ENCODE results near the gene DSC2.
"Not testable (repeated sequence)": the region's sequence is repeated elsewhere in the genome, so short reads cannot be mapped to it uniquely, and the experiment has no call there.

The DSC2 gene

DNA sequence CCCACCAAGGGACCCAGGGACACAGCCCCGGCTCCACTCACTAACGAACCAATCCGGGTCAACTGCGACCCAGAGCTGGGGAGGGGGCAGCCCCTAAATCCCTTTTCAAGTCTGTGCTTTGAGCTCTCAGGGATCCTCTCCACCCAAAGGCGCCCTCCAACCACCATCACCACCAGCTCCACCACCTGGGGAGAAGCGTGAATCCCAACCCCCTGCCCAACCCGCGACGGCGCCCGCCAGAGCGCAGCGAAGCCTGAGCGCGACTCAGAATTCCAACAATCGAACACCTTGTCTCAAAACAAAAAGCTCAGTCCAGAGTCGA, 60.2 kb downstream of the DSC2 start:
- no peak for DNase-seq

DNA sequence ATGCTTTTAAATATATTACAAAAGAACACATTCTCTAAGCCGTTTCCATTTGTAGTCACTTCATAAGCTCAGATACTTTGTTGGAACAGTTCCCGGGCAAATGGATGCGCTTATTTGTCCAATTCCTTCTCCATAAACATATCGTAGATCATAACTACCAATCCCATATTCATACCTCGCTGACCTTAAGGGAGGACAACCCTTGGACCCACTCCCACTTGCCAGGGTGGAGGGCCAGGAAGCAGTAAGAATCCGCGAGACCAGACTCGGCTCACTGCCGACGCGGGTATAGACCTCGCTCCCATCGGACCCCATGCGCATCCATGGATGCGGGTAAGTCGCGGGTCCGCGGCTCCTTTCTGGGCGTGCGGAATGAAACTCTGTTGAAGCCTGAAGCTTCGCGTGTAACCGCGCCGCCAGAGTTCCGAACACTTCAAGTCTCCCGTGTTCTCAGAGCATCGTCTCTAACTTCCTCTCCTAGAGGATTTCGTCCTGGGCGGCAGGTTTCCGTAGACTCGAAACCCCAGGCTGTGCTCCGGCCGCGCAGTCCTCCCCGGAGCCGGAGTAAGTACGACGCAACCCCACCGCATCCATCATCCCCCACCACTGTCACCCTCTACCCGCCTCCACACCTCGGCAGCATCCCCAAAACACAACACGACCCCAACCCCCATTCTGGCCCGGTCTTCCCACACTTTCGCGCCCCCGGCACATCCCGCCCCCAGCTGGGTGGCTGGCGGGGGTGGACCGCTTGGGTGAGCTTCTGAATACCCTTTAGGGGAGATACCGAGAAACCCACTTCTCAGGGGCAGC, 60.7 kb downstream of the DSC2 start:
- DNase-seq = no peak

DNA sequence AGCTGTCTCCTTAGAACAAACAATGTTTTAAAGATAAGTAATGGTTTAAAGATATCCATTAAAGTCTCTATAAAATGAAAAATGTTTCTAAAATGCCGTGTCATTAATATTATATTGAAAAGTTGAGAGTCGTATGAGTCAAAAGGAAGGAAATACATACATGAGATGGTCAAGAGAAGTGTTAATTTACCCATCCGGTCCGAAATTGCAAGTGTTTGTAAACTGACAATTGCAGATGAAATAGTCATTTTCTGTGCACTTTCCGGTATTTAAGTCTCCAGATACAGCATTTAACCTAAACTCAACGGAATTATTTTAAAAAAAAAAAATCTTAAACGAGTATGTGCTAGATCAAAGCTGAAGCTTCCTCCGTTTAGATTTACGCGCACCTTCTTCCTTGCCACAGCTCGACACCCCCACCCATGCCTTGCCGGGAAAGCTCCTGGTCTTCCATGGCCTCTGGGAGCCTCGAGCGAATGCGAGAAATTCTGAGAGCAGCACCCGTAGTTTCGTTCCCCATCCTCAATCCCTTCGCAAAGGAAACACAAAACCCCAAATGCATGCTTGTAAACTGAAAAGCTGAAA, 61.4 kb downstream of the DSC2 start:
- no peak for DNase-seq

DNA sequence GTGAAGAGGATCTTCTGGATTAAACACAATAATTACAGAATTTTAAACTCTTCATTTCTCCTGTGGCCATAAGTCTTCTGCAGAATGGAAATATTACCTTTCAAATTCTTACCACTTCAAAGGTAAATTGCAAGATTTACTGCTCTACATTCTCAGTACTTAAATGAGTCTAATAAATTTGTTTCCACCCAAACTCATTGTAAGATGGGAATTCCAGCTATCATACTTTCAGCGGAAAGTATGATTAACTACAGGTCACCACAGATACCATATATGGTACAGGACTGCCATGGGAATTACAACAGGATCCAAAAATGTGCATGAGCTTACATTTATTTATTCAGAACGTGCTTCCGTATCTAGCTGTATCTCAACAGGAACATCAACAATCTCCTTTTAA, 62.8 kb downstream of the DSC2 start:
- DNase-seq = no peak

DNA sequence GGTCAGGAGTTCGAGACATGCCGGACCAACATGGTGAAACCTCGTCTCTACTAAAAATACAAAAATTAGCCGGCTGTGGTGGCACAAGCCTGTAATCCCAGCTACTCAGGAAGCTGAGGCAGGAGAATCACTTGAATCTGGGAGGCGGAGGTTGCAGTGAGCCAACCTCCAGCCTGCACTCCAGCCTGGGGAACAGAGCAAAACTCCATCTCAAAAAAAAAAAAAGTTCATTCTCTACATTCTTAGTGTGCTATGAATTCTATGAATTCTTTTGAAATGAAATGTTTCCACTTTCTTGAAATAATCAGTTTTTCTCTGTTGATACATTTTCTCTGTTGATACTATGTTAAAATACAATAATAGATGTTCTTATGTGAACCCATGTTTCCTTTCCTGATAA, 64.5 kb downstream of the DSC2 start:
- not testable (repeated sequence) for DNase-seq

DNA sequence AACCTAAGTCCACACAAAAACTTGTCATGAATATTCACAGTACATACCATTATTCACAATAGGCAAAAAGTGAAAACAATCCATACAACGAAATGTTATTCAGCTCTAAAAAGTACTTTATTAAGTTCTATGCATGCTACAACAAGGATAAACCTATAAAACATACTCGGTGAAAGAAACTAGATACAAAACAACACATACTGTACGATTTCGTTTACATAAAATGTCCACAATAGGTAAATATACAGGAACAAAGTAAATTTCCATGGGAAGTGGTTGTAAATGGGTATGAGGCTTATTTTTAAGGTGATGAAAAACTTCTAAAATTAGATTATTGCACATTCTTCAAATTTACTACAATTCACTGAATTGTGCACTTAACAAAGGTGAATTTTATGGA, 67.7 kb downstream of the DSC2 start:
- no peak for DNase-seq

DNA sequence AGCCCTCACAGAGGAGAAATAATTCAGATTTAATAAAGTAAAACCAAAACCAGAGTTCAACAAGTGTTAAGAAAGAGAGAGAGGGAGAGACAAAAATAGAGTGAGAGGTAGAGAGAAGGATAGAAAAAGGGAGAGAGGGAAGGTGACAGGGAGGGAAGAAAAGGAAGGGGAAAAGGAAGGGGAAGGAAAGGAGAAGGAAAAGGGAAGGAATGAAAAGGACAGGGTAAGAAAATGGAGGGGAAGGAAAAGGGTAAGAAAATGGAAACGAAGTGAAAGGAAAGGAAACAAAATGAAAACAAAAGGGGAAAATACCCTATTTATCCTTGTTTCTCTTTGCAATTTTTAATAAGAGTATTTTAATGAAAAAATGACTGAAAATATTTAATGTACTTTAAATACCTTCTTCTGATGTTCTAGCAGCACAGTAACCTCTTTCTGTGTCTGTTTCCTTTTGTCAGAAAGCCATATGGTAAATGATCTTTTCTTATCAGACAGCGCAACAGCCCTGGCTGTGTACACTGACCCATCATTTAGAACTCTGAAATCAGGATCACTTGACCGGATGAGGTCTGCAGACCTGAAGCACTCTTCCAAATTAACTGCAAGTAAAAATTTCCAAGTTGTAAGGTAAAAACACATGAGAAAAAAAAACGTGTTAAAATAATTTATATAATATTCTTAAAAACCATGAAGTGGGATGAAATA, 71.5 kb downstream of the DSC2 start:
- DNase-seq = no peak

DNA sequence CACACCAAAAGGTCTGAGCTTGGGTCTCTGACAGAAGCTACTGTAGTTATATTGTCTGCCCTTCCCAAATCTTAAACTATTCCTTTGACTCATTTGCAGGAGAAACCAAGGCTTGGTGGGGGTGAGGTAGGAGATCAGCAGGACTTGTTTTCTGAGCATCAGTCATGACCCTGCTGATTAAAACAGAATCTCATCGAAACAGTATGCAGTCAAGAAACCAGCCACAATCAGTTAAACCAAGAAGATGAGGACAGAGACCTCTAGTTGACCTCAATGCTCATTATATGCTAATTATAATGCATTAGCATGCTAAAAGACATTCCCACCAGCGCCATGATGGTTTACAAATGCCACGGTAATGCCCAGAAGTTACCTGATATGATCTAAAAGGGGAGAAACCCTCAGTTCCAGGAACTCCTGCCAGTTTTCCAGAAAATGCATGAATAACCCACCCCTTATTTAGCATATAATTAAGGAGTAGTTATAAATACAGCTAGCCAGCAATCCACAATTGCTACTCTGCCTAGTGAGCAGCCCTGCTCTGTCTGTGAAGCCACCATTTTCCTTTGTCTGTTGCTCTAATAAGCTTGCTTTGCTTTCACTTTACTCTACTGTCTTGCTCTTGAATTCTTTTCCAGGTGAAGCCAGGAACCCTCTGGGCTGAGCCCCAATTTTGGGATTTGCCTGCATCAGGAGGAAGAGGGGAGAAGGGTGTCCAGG, 86.3 kb downstream of the DSC2 start:
- no peak for DNase-seq

DNA sequence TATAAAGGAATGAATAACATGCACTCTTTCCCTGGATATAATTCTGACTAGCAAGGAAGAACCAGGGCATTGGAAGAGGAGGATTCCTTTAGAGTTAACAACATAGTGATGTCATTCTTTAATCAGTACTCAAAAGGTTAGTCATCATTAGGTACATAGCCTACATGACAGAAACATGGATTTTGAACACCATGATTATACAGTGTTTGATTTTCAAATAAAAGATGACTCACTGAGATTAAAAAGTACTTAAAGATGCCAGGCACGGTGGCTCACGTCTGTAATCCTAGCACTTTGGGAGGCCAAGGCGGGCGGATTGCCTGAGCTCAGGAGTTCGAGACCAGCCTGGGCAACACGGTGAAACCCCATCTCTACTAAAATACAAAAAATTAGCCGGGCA, 90.8 kb downstream of the DSC2 start:
- DNase-seq = not testable (repeated sequence)

DNA sequence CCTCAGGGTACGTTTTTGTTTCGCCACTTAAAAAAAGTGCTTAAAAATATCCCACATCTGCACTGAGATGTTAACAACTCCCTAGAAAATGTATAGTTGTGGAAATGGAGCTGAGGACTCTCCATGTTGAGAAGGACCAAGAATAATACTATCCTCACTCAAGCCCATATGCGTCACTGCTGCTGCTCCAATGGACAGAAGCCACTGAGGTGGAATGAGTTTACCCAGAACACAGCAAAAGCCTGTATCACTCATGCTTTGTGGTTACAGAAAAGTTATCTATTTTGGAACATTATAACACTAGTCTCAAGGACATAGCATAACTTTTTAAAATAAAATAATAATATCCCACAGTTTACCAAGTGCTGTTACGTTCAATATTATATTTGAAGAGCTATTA, 91.6 kb downstream of the DSC2 start:
- DNase-seq = no peak
